WTC11 (cell line): ENCODE data around the gene SETD4.

ENCODE experiments used
- CREB1 ChIP-seq: sonication (generic); formaldehyde crosslinking; IDR thresholded peaks from 2 replicates; pipeline ENCODE4 v1.8.0; 2023; ENCODE audit warnings: mild to moderate bottlenecking, missing genetic modification reagents
- CREM ChIP-seq: sonication (generic); formaldehyde crosslinking; IDR thresholded peaks from 2 replicates; pipeline ENCODE4 v1.8.1; 2022; ENCODE audit warnings: mild to moderate bottlenecking, missing genetic modification reagents, moderate library complexity
- FOXJ3 ChIP-seq: sonication (generic); formaldehyde crosslinking; IDR thresholded peaks from 2 replicates; pipeline ENCODE4 v1.9.0; 2021; ENCODE audit warnings: missing genetic modification reagents, mild to moderate bottlenecking, borderline replicate concordance
- FOXK1 ChIP-seq: sonication (generic); formaldehyde crosslinking; IDR thresholded peaks from 2 replicates; pipeline ENCODE4 v1.8.0; 2022; ENCODE audit warnings: mild to moderate bottlenecking, moderate library complexity, missing genetic modification reagents
- IRF2 ChIP-seq: sonication (generic); formaldehyde crosslinking; IDR thresholded peaks from 2 replicates; pipeline ENCODE4 v1.8.0; 2022; ENCODE audit warnings: low read depth, missing genetic modification reagents, borderline replicate concordance
- JUN ChIP-seq: sonication (generic); formaldehyde crosslinking; IDR thresholded peaks from 2 replicates; pipeline ENCODE4 v1.8.0; 2023; ENCODE audit warnings: mild to moderate bottlenecking, missing genetic modification reagents
- ZNF232 ChIP-seq: sonication (generic); formaldehyde crosslinking; IDR thresholded peaks from 2 replicates; pipeline ENCODE4 v1.8.0; 2022; ENCODE audit warnings: mild to moderate bottlenecking, missing genetic modification reagents
- ZNF263 ChIP-seq: sonication (generic); formaldehyde crosslinking; IDR thresholded peaks from 2 replicates; pipeline ENCODE4 v1.8.1; 2022; ENCODE audit warnings: low read depth, mild to moderate bottlenecking, moderate library complexity, missing genetic modification reagents
- TF ChIP-seq, protein P1 (sequence below): fragments of 200-600 bp; IDR thresholded peaks from 2 replicates; pipeline ENCODE4 v1.8.0; 2022; ENCODE audit warnings: antibody characterized with exemption
- TF ChIP-seq, protein P2 (sequence below): fragments of 250-450 bp; sonication (Bioruptor Pico); IDR thresholded peaks from 2 replicates; pipeline ENCODE4 v1.9.0; 2021; ENCODE audit warnings: mild to moderate bottlenecking, borderline replicate concordance
- TF ChIP-seq, protein P3 (sequence below): sonication (generic); formaldehyde crosslinking; IDR thresholded peaks from 2 replicates; pipeline ENCODE4 v1.8.0; 2022; ENCODE audit warnings: mild to moderate bottlenecking, missing genetic modification reagents
- TF ChIP-seq, protein P4 (sequence below): sonication (generic); formaldehyde crosslinking; IDR thresholded peaks from 2 replicates; pipeline ENCODE4 v1.8.1; 2023; ENCODE audit warnings: mild to moderate bottlenecking, moderate library complexity, missing genetic modification reagents
- TF ChIP-seq, protein P5 (sequence below): sonication (generic); formaldehyde crosslinking; IDR thresholded peaks from 2 replicates; pipeline ENCODE4 v1.8.1; 2022; ENCODE audit warnings: missing genetic modification reagents, borderline replicate concordance

DNA sequence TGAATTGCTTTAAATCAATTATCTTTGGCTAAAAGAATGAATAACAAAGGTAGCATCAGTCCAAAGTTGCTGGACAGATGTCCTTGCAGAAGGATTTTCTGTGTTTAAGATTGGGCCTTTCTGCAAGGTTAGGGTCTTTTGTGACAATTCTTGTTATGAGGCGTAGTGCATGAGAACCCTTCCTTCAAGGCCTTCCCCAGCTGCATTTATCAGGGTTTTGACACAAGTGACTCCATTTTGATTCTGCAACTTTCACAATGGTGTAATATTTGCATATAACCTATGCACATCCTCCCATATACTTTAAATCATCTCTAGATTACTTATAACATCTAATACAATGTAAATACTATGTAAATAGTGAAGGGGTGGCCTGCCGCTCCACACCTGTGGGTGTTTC is 1.1 kb upstream of the SETD4 start:
- TF ChIP-seq, protein P1, sequence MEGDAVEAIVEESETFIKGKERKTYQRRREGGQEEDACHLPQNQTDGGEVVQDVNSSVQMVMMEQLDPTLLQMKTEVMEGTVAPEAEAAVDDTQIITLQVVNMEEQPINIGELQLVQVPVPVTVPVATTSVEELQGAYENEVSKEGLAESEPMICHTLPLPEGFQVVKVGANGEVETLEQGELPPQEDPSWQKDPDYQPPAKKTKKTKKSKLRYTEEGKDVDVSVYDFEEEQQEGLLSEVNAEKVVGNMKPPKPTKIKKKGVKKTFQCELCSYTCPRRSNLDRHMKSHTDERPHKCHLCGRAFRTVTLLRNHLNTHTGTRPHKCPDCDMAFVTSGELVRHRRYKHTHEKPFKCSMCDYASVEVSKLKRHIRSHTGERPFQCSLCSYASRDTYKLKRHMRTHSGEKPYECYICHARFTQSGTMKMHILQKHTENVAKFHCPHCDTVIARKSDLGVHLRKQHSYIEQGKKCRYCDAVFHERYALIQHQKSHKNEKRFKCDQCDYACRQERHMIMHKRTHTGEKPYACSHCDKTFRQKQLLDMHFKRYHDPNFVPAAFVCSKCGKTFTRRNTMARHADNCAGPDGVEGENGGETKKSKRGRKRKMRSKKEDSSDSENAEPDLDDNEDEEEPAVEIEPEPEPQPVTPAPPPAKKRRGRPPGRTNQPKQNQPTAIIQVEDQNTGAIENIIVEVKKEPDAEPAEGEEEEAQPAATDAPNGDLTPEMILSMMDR, result no peak
- TF ChIP-seq, protein P2, sequence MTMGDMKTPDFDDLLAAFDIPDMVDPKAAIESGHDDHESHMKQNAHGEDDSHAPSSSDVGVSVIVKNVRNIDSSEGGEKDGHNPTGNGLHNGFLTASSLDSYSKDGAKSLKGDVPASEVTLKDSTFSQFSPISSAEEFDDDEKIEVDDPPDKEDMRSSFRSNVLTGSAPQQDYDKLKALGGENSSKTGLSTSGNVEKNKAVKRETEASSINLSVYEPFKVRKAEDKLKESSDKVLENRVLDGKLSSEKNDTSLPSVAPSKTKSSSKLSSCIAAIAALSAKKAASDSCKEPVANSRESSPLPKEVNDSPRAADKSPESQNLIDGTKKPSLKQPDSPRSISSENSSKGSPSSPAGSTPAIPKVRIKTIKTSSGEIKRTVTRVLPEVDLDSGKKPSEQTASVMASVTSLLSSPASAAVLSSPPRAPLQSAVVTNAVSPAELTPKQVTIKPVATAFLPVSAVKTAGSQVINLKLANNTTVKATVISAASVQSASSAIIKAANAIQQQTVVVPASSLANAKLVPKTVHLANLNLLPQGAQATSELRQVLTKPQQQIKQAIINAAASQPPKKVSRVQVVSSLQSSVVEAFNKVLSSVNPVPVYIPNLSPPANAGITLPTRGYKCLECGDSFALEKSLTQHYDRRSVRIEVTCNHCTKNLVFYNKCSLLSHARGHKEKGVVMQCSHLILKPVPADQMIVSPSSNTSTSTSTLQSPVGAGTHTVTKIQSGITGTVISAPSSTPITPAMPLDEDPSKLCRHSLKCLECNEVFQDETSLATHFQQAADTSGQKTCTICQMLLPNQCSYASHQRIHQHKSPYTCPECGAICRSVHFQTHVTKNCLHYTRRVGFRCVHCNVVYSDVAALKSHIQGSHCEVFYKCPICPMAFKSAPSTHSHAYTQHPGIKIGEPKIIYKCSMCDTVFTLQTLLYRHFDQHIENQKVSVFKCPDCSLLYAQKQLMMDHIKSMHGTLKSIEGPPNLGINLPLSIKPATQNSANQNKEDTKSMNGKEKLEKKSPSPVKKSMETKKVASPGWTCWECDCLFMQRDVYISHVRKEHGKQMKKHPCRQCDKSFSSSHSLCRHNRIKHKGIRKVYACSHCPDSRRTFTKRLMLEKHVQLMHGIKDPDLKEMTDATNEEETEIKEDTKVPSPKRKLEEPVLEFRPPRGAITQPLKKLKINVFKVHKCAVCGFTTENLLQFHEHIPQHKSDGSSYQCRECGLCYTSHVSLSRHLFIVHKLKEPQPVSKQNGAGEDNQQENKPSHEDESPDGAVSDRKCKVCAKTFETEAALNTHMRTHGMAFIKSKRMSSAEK (CRISPR knock-in tag), result no peak
- TF ChIP-seq ZNF232 (CRISPR knock-in tag) (no peak), ZNF263 (CRISPR knock-in tag) (no peak), CREB1 (CRISPR knock-in tag) (no peak), CREM (CRISPR knock-in tag) (no peak), JUN (CRISPR knock-in tag) (no peak), FOXJ3 (no peak), IRF2 (no peak), FOXK1 (CRISPR knock-in tag) (no peak)
- TF ChIP-seq, protein P3, sequence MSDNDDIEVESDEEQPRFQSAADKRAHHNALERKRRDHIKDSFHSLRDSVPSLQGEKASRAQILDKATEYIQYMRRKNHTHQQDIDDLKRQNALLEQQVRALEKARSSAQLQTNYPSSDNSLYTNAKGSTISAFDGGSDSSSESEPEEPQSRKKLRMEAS, result no peak
- TF ChIP-seq, protein P4, sequence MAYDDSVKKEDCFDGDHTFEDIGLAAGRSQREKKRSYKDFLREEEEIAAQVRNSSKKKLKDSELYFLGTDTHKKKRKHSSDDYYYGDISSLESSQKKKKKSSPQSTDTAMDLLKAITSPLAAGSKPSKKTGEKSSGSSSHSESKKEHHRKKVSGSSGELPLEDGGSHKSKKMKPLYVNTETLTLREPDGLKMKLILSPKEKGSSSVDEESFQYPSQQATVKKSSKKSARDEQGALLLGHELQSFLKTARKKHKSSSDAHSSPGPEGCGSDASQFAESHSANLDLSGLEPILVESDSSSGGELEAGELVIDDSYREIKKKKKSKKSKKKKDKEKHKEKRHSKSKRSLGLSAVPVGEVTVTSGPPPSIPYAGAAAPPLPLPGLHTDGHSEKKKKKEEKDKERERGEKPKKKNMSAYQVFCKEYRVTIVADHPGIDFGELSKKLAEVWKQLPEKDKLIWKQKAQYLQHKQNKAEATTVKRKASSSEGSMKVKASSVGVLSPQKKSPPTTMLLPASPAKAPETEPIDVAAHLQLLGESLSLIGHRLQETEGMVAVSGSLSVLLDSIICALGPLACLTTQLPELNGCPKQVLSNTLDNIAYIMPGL, result no peak
- TF ChIP-seq, protein P5, sequence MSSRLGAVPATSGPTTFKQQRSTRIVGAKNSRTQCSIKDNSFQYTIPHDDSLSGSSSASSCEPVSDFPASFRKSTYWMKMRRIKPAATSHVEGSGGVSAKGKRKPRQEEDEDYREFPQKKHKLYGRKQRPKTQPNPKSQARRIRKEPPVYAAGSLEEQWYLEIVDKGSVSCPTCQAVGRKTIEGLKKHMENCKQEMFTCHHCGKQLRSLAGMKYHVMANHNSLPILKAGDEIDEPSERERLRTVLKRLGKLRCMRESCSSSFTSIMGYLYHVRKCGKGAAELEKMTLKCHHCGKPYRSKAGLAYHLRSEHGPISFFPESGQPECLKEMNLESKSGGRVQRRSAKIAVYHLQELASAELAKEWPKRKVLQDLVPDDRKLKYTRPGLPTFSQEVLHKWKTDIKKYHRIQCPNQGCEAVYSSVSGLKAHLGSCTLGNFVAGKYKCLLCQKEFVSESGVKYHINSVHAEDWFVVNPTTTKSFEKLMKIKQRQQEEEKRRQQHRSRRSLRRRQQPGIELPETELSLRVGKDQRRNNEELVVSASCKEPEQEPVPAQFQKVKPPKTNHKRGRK (CRISPR knock-in tag), result no peak
